GM12878 (cell line): ENCODE measurements around the gene CERT1. TPM values are rescaled to one million over a fixed set of nuclear protein-coding genes. Genes with fewer than 3 reads are reported as not detected.
A peak's percentile ranks its signal among the peaks of the same experiment; 100 is the strongest.

Source experiments
- ATAC-seq: fragments of 200-7000 bp; cut with Tn5 transposase; 3 replicates; pipeline ENCODE4 v1.9.1; 2020; ENCODE audit warnings: mild to moderate bottlenecking, moderate library complexity
- BruUV-seq: library from RNA; stranded (reverse); fragments of 400-500 nt; replicated peaks from 2 replicates; lab custom pipeline; 2021; lab: Mats Ljungman, UMichigan
- CTCF ChIA-PET: fragments of 300-600 bp; sonication (Branson Sonifier 250); formaldehyde crosslinking; extraction: SDS; loops from one replicate; lab custom pipeline; 2021; ENCODE audit warnings: inconsistent platforms; lab: Yijun Ruan, JAX
- POLR2A ChIA-PET: fragments of 350-600 bp; formaldehyde crosslinking; extraction: SDS; loops from one replicate; lab custom pipeline; 2021; ENCODE audit warnings: inconsistent platforms; lab: Charles Lee
- RAD21 ChIA-PET: fragments of 300-600 bp; sonication (Branson Sonifier 250); formaldehyde crosslinking; loops from one replicate; lab custom pipeline; 2023; ENCODE audit warnings: antibody characterized with exemption; ENCODE audit not compliant: unreplicated experiment; lab: Charles Lee
- SMC1A ChIA-PET: fragments of 300-600 bp; sonication (Branson Sonifier 250); formaldehyde crosslinking; loops from one replicate; lab custom pipeline; 2023; ENCODE audit not compliant: unreplicated experiment, uncharacterized antibody; lab: Charles Lee
- DNase-seq: peaks from one replicate; pipeline ENCODE4 v3.0.0-alpha.2; 2011; ENCODE audit warnings: low read depth, low spot score
- FAIRE-seq: peaks from 3 replicates; lab custom pipeline; 2011; peaks lifted over from hg19 to GRCh38; lab: Jason Lieb, UNC
- H2AFZ ChIP-seq: 2 replicates; pipeline ENCODE4 v1.6.0; 2011; ENCODE audit warnings: low read depth, low read length, control low read depth; ENCODE audit not compliant: control insufficient read depth
- H3K27ac ChIP-seq: 2 replicates; pipeline ENCODE4 v1.5.1; 2011; ENCODE audit warnings: control low read depth; ENCODE audit not compliant: control insufficient read depth, insufficient read depth
- H3K27me3 ChIP-seq, 2 experiments: replicated peaks in 1 of 2; 2 replicates each; pipeline versions ENCODE4 v1.6.0 to v1.6.1; 2011; ENCODE audit warnings: low read length in 1 of 2; ENCODE audit not compliant: control insufficient read depth in 2 of 2, insufficient read depth in 2 of 2
- H3K36me3 ChIP-seq, 2 experiments: 2 replicates each; pipeline ENCODE4 v1.5.1; 2011; ENCODE audit warnings: low read length in 1 of 2; ENCODE audit not compliant: control insufficient read depth in 2 of 2, insufficient read depth in 2 of 2
- H3K4me1 ChIP-seq: 2 replicates; pipeline ENCODE4 v1.6.1; 2011; ENCODE audit warnings: mild to moderate bottlenecking, low read length, moderate library complexity, mixed read lengths; ENCODE audit not compliant: control insufficient read depth, insufficient read depth
- H3K4me2 ChIP-seq: 2 replicates; pipeline ENCODE4 v1.6.0; 2011; ENCODE audit warnings: control low read depth; ENCODE audit not compliant: control insufficient read depth, insufficient read depth
- H3K4me3 ChIP-seq: fragments of 200-600 bp; sonication (generic); 2 replicates; pipeline ENCODE4 v1.5.1; 2016
- H3K79me2 ChIP-seq: 2 replicates; pipeline ENCODE4 v1.6.0; 2011; ENCODE audit warnings: low read length; ENCODE audit not compliant: control insufficient read depth, insufficient read depth
- H3K9ac ChIP-seq: 2 replicates; pipeline ENCODE4 v1.8.0; 2011; ENCODE audit warnings: low read length, control low read depth, mixed read lengths; ENCODE audit not compliant: control insufficient read depth, insufficient read depth
- H3K9me3 ChIP-seq: replicated peaks from 3 replicates; pipeline ENCODE4 v1.5.1; 2011; ENCODE audit warnings: mild to moderate bottlenecking, low read length; ENCODE audit not compliant: control insufficient read depth, insufficient read depth
- H4K20me1 ChIP-seq: 2 replicates; pipeline ENCODE4 v1.6.0; 2011; ENCODE audit not compliant: control insufficient read depth, insufficient read depth
- ASH2L ChIP-seq: fragments of 300-600, 200-600 bp; sonication (generic); IDR thresholded peaks from 2 replicates; pipeline ENCODE4 v1.6.1; 2017; ENCODE audit warnings: low read depth, mild to moderate bottlenecking, borderline replicate concordance
- BRCA1 ChIP-seq: IDR thresholded peaks from 2 replicates; pipeline ENCODE4 v1.6.1; 2011; ENCODE audit warnings: low read depth, low read length, improper control_type of control experiment
- CBX5 ChIP-seq: sonication (generic); IDR thresholded peaks from 2 replicates; pipeline ENCODE4 v1.6.1; 2016; ENCODE audit warnings: low read depth, moderate library complexity, mild to moderate bottlenecking, inconsistent platforms
- IRF4 ChIP-seq: IDR thresholded peaks from 2 replicates; pipeline ENCODE4 v1.6.1; 2011; ENCODE audit warnings: low read depth, low read length
- JUNB ChIP-seq: IDR thresholded peaks from 2 replicates; pipeline ENCODE4 v1.6.1; 2016; ENCODE audit warnings: antibody characterized with exemption, mild to moderate bottlenecking
- MYB ChIP-seq: fragments of 150-350 bp; IDR thresholded peaks from 2 replicates; pipeline ENCODE4 v1.6.1; 2014; ENCODE audit warnings: mild to moderate bottlenecking, low read depth, low read length, borderline replicate concordance
- NFXL1 ChIP-seq: fragments of 450-650 bp; IDR thresholded peaks from 2 replicates; pipeline ENCODE4 v1.6.1; 2017; ENCODE audit warnings: antibody characterized with exemption, mild to moderate bottlenecking, borderline replicate concordance
- NFYA ChIP-seq: IDR thresholded peaks from 2 replicates; pipeline ENCODE4 v1.6.1; 2011; ENCODE audit warnings: low read depth, mild to moderate bottlenecking, low read length, improper control_type of control experiment, borderline replicate concordance
- NFYB ChIP-seq: IDR thresholded peaks from 2 replicates; pipeline ENCODE4 v1.6.1; 2011; ENCODE audit warnings: low read depth, mild to moderate bottlenecking, low read length, improper control_type of control experiment, moderate library complexity; ENCODE audit not compliant: insufficient read depth
- RAD51 ChIP-seq: fragments of 450-650 bp; IDR thresholded peaks from 2 replicates; pipeline ENCODE4 v1.6.1; 2016; ENCODE audit warnings: moderate library complexity, mild to moderate bottlenecking, inconsistent platforms
- SMC3 ChIP-seq: IDR thresholded peaks from 2 replicates; pipeline ENCODE4 v1.6.1; 2011; ENCODE audit warnings: low read length, improper control_type of control experiment, borderline replicate concordance
- STAT3 ChIP-seq: IDR thresholded peaks from 2 replicates; pipeline ENCODE4 v1.6.1; 2011; ENCODE audit warnings: low read depth, low read length, improper control_type of control experiment
- ZNF622 ChIP-seq: fragments of 450-650 bp; IDR thresholded peaks from 2 replicates; pipeline ENCODE4 v1.6.1; 2017; ENCODE audit warnings: mild to moderate bottlenecking, inconsistent platforms
- ZZZ3 ChIP-seq: IDR thresholded peaks from 2 replicates; pipeline ENCODE4 v1.6.1; 2011; ENCODE audit warnings: low read depth; ENCODE audit not compliant: control insufficient read depth, insufficient read length
- WGBS: methylation state at CpG from one replicate; pipeline ENCODE4 v1.1.6; 2016; ENCODE audit warnings: low lambda C conversion rate; ENCODE audit not compliant: insufficient replicate concordance, insufficient coverage; ENCODE audit errors: missing lambda C conversion rate; 5-methylcytosine and 5-hydroxymethylcytosine counted together
- in situ Hi-C: fragments of 300-500 bp; cut with MboI; formaldehyde crosslinking; loops from 9 replicates; pipeline ENCODE4 v1.14.3; 2018; ENCODE audit warnings: mixed read lengths
- intact Hi-C: fragments of 100-400 bp; cut with micrococcal nuclease; formaldehyde crosslinking; loops from one replicate; pipeline ENCODE4 v1.14.2; 2022; ENCODE audit not compliant: unreplicated experiment
- polyA plus RNA-seq, 11 experiments: library from polyadenylated mRNA; depleted of rRNA in 4 of 11; unstranded in 6 of 11; stranded (reverse) in 5 of 11; fragments of >200 nt; fragmentation: Nextera tagmentation in 4 of 11; fragmentation: Illumina TruSeq in 1 of 11; extraction: Ambion mirVana in 4 of 11; extraction: Trizol in 1 of 11; gene quantifications; 1 replicate in 1 of 11; 2 replicates in 10 of 11; pipeline versions ENCODE4 v1.2.1 to v1.2.3, GENCODE V29; 2011 to 2016; ENCODE audit warnings: inconsistent platforms in 2 of 11, missing spikeins in 2 of 11, low read depth in 1 of 11
- total RNA-seq, 4 experiments: library from RNA; depleted of rRNA in 3 of 4; stranded (reverse); fragments of >200 nt in 3 of 4; fragmentation: Illumina TruSeq in 1 of 4; extraction: Trizol in 1 of 4; gene quantifications; 2 replicates each; pipeline versions ENCODE4 v1.2.1 to v1.2.3, GENCODE V29; 2013 to 2021
- TF ChIP-seq, protein P1 (sequence below): fragments of 450-650 bp; conservative IDR thresholded peaks from 2 replicates; pipeline ENCODE4 v1.6.1; 2017; ENCODE audit warnings: mild to moderate bottlenecking, moderate library complexity
- TF ChIP-seq, protein P2 (sequence below): IDR thresholded peaks from 2 replicates; pipeline ENCODE4 v1.6.1; 2011; ENCODE audit warnings: low read depth, low read length, improper control_type of control experiment, borderline replicate concordance

Gene CERT1
- total and polyA plus RNA-seq, 10 of the 15 experiments (the other 5 are each of a cell fraction or from before 2014, with no cell fraction given): 7.7 to 36.7 (median 25.6) TPM

DNA sequence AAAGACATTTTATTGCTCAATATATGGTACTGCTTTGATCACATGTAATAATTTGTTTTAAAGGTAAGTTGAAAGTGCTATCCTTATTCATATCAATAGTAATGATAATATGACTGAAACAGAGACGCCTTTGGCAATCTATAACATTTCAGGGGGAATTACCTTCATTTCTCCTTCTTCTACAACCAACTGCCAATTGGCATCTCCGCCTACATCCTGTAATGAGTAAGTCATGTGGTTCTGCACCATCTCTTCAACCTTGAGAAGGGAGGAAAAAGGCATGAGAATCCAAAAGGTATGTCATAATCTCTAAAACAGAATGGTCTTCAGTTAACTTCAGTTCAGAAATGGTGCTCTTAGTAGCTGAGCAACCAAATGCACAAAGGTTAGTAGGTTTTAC is 122.0 kb downstream of the CERT1 start:
- intact Hi-C loops: no loop called here
- no TSS peak for BruUV-seq
- Histone ChIP-seq H3K36me3 (peaks cover 2 to 16% of the 10 kb centered on the region in 2 experiments; a peak in 2 of 4 replicates), H3K27me3 (no peaks in the 10 kb centered on the region), H3K4me3 (no peak overlapping the region), H3K4me2 (no peak overlapping the region), H2AFZ (no peak overlapping the region), H4K20me1 (no peaks in the 10 kb centered on the region), H3K9ac (no peak overlapping the region), H3K79me2 (no peaks in the 10 kb centered on the region), H3K4me1 (no peaks in the 10 kb centered on the region)
- ATAC-seq: peak; percentile 75
- no peak for FAIRE-seq
- POLR2A ChIA-PET: no interaction called here
- CTCF ChIA-PET: interaction anchor here (0.8 kb wide), 1 partner anchor 153 kb away, joined by 3 read pairs; no protein-coding TSS in a partner anchor
- SMC1A ChIA-PET: interaction anchor here (1.0 to 1.6 kb wide), 4 partner anchors 13 to 187 kb away, joined by 3 to 5 read pairs (median 3); no protein-coding TSS in a partner anchor
- in situ Hi-C loops: no loop called here
- whole genome bisulfite sequencing: 69% methylated on average over 2 of the region's 2 CpGs
- no peak for DNase-seq
- TF ChIP-seq RAD51: no peak
- TF ChIP-seq NFXL1: no peak
- no peak for TF ChIP-seq ASH2L
- 0 out of 2 replicates have a peak, but pooled peaks have one; percentile 14 for TF ChIP-seq JUNB
- TF ChIP-seq, all 136 proteins: peak for 1
- Histone ChIP-seq H3K9me3 (no peaks in the 10 kb centered on the region), H3K27ac (no peak overlapping the region)
- RAD21 ChIA-PET: interaction anchor here (1.1 kb wide), 1 partner anchor 37 kb away, joined by 3 read pairs; no protein-coding TSS in a partner anchor

DNA sequence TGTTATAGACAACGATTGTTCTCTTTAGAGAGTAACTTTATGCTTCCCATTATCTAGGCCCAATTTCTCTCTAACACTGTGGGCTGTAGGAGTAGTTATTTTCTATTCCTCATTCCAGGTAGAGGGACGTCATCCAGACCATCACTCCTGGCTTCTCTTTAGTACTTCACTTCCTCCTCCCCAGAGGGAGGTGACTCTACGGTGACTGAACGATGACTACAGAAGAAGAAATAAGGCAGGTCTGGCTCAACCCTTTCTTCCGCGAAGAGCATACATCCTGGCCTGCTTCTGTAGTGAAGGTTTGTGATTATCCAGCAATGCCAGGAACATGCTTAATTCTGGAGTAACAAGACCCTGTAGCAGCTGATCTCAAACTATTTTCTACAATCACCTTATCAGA is 123.6 kb downstream of the CERT1 start:
- Histone ChIP-seq H3K27ac (no peak overlapping the region), H4K20me1 (no peaks in the 10 kb centered on the region), H3K9ac (no peak overlapping the region), H2AFZ (no peak overlapping the region), H3K4me1 (no peaks in the 10 kb centered on the region), H3K79me2 (no peaks in the 10 kb centered on the region), H3K27me3 (no peaks in the 10 kb centered on the region), H3K4me2 (no peak overlapping the region), H3K36me3 (peaks cover 2 to 16% of the 10 kb centered on the region in 2 experiments; a peak in 2 of 4 replicates), H3K4me3 (no peak overlapping the region), H3K9me3 (no peaks in the 10 kb centered on the region)
- ChIA-PET CTCF (no interaction called here), POLR2A (no interaction called here), RAD21 (no interaction called here), SMC1A (no interaction called here)
- intact Hi-C loops (no loop called here), in situ Hi-C loops (no loop called here)
- over 99% methylated on average over 6 of the region's 6 CpGs for WGBS
- BruUV-seq: no TSS peak
- ATAC-seq (no peak), DNase-seq (no peak), FAIRE-seq (no peak)
- TF ChIP-seq STAT3 (no peak), ZZZ3 (no peak), BRCA1 (no peak), IRF4 (no peak), NFYA (no peak), CBX5 (no peak), ZNF622 (no peak), SMC3 (no peak), NFYB (no peak), MYB (no peak)
- TF ChIP-seq, protein P1, sequence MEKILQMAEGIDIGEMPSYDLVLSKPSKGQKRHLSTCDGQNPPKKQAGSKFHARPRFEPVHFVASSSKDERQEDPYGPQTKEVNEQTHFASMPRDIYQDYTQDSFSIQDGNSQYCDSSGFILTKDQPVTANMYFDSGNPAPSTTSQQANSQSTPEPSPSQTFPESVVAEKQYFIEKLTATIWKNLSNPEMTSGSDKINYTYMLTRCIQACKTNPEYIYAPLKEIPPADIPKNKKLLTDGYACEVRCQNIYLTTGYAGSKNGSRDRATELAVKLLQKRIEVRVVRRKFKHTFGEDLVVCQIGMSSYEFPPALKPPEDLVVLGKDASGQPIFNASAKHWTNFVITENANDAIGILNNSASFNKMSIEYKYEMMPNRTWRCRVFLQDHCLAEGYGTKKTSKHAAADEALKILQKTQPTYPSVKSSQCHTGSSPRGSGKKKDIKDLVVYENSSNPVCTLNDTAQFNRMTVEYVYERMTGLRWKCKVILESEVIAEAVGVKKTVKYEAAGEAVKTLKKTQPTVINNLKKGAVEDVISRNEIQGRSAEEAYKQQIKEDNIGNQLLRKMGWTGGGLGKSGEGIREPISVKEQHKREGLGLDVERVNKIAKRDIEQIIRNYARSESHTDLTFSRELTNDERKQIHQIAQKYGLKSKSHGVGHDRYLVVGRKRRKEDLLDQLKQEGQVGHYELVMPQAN: no peak
- TF ChIP-seq, protein P2, sequence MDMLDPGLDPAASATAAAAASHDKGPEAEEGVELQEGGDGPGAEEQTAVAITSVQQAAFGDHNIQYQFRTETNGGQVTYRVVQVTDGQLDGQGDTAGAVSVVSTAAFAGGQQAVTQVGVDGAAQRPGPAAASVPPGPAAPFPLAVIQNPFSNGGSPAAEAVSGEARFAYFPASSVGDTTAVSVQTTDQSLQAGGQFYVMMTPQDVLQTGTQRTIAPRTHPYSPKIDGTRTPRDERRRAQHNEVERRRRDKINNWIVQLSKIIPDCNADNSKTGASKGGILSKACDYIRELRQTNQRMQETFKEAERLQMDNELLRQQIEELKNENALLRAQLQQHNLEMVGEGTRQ: no peak
